IPS-NIHi11 (cell line): Measurements from ENCODE around the gene FDX1.

Experiments used
- DNase-seq: peaks from one replicate; pipeline ENCODE4 v3.0.0; 2012; ENCODE audit warnings: mixed read lengths, low spot score

The FDX1 gene

DNA sequence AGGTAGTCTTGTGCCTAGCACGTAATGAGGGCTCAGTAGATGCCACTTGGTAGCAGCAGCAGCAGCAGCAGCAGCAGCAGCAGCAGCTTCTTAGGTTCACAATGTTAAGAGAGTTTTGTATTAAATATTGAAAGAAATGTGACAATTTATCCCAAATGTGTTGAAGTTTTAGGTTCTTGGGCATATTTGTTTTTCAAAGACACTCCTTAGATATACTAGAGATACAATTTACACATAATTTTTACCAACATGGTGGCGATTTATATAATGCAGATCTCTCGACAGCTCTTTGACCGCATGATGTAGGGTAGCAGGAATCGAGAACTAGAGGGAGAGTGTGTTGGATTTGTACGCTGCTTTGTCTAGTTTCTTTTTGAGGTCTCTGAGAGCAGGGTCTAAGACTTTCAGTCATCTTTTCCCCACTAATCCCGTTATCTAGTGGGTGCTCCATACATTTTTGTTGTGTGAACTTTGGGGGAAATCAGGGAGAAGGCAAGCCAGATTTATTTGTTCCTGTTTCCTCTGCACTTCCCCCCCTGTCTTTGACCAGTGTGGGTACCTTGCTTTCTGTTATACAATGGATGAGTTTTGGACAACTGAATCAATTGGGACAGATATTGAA, 1.4 kb downstream of the FDX1 start:
- DNase-seq: no peak

DNA sequence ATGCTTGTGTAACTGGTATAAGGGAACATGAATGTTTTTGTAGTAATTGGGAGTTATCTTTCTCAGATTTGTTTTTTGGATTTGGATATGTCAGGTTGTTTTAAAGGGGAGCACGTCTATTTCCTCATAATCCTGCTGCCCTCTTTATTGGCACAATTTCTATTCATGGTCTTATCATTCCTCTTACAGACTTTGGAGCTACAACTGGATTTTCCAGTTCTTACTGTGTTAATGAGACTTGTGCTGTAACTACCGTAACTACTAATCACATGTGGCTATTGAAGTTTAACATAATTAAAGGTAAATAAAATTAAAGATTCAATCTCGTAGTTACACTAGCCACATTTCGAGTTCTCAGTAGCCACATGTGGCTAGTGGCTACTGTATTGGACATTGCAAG, 1.9 kb downstream of the FDX1 start:
- DNase-seq: no peak

DNA sequence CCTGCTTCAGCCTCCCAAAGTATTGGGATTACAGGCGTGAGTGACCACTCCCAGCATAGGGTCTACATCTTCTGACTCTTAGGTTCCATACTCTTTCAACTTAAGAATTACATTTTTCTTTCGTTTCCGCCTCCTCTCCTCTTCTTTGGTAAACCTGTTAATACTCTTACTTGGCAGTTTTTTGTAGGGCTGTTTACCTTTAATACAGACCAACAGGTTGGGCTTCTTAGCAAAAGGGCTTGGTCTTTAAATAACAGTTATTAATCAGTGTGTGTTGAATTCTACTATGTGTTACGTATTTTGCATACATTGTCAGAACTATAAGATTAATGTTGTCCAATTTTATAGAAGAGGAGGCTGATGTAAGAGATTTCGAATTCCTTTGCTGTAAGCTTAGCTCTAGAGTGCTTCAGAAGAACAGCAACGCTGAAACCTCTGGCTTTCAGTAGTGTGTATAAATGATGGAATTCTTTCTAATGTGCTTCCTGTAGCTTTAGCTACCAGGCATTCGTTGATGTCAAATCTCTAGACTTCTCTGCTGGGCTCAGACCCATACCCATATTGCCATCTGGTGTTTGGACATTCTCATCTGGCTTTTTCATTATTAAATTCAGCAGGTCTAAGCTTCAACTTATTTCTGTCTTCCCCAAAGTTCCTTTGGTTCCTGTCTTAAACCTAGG, 3.1 kb downstream of the FDX1 start:
- DNase-seq: no peak

DNA sequence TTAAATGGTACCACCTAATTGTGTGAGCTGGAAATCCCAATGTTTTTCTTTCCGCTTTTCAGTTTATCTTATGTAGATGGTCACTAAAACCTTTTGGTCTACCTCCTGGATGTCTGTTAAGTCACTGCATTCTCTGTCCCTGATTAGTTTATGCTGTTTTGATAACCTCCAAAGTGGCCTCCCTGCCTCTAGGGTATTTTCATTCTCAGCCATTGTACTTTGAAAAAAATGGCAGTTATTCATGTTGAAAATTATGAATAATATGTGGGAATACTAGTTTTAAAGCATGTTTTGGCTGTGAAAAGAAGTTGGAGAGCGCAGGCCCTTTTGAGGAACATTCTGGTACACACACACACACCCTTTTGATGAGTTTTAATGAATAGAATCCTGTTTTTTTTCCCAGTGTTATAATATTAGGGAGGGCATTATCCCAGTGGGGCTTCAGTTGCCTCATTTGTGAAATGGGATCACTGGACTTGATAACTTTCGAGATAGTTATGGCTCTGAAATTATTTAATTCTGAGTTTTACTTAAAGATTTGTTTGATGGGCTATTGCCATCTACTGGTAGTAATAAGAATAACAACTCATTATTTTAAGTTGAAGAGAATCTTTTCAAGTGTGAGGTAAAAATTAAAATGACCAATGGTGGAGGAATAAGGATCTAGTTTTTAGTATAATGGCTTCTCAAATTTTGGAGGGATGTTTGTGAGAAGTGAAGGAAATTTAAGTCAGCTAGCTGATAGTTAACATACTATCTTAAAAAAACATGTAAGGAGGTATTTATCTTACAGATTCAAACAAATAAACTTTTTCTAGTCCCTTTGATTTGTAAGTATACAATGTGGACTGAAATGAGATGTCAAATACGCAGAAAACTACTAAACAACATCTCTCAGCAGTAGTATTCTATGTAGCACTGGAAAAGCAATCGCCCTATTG, 3.9 kb downstream of the FDX1 start:
- peak; percentile 20 for DNase-seq

DNA sequence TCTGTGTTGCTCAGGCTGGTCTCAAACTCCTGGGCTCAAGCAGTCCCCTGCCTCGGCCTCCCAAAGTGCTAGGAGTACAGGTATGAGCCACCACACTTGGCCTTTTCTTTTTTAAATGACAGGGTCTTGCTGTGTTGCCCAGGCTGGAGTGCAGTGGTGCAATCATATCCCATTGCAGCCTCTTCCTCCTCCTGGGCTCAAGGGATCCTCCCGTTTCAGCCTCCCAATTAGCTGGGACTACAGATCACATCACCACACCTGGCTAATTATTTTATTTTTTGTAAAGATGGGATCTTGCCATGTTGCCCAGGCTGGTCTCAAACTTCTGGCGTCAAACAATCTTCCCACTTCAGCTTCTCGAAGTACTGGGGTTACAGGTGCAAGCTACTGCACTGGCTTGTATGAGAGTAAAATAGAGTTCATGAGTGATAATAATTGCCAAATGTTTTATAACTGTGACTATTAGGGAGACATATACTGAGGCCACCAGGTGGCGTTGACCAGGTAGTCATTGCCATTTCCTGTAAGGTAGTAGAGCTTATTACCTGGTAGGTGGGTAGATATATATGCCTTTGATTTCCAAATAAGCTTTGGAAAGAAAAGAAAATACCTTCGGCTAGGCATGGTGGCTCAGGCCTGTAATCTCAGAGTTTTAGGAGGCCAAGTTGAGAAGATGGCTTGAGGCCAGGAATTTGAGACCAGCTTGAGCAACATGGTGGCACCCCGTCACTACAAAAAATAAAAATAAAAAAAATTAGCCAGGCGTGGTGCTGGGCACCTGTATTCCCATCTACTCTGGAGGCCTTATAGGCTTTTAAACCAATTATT, 5.4 kb downstream of the FDX1 start:
- peak; percentile 29 for DNase-seq

DNA sequence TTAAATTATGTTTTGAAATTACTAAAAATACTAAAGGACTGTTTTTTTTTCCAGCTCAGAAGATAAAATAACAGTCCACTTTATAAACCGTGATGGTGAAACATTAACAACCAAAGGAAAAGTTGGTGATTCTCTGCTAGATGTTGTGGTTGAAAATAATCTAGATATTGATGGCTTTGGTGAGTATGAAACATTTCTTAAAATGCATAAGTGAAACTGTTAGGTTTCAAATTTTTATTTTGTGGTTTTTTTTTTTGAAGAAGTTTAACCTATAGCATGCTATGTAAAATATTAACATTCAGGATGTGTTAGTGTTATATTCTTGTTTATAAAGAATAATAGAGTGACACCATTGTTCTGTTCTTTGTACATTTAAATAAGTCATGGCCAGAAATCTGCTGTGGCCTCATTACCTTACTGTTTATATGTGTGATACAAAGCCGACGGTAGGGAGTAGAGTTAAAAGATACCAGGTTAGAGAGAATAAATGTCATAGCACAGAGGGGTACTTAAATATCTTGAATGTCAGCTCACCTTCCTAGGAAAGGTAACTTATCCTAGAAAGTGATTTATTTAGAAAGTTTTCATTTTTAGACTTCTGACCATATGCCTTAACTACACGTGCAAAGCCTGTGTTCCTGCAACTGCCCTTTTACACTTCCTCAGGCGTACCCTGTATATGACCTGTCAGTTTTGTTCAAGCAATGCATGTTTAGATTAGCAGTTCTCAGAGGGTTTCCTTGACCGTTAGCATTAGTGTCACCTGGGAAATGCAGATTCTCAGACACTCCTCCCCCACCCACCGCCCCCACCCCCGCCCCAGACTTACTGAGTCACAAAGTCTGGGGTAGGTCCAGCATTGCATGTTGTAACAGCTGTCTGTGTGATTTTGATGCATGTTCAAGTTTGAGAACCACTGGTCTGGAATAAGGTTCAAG, 6.3 kb downstream of the FDX1 start:
- DNase-seq: no peak

DNA sequence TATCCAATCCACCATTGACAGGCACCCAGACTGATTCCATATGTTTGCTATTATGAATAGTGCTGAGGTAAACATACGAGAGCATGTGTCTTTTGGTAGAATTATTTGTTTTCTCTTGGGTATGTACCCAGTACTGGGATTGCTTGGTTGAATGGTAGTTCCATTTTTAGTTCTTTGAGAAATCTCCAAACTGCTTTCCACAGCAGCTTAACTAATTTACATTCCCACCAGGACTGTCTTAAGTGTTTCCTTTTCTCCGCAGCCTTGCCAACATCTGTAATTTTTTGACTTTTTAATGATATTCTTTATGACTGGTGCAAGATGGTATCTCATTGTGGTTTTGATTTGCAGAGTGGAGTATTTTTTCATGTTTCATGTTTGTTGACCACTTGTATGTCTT, 8.3 kb downstream of the FDX1 start:
- DNase-seq: no peak

DNA sequence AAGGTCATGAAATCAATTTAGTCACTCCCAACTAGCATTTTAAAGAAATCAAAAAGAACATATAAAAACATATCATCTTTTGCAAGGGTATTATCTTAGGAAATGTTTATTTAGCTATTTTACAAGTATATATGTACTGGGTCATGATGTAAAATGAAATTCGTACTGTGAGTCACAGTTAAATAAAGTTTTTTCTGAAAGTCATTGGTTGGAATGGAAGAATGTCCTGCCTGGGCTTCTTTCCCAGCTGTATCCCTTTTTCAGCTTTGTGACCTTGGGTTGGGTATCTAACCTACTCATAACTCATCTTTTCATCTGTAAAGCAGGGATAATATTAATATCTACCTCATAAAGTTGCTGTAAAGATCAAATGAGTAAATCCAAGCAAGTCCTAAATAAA, 15.7 kb downstream of the FDX1 start:
- no peak for DNase-seq

DNA sequence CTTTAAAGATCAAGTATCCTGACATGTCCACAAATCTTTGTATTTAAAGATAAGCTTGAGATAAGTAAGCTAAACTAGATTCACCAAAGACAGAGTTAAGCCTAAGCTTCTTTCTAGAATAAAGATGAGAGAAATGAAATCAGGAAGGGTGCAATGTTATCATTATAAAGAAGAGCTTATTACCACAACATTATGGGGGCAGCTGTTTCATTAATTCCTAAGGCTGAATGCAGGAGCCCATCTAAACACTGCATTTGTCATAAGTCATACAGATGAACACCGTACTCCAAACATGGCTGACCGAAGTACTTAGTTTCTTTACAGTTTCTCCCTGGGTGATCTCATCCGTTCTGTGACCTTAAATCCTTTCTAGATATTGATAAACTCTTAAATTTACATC, 16.3 kb downstream of the FDX1 start:
- no peak for DNase-seq

DNA sequence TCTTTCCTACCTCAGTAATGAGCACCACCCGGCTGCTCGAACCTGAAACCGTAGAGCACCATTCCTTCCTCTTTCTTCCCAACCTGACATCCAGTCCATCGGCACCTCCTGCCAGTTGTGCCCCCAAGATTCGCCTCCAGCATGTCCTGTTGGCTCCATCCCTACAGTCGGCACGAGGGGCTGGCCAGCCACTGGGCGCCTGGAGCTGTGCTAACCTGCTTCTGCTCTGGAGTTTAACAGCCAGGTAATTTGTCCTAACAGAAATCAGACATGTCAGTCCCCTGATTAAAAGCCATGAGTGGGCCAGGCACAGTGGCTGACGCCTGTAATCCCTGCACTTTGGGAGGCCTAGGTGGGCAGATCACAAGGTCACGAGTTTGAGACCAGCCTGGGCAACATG, 16.8 kb downstream of the FDX1 start:
- DNase-seq: no peak

DNA sequence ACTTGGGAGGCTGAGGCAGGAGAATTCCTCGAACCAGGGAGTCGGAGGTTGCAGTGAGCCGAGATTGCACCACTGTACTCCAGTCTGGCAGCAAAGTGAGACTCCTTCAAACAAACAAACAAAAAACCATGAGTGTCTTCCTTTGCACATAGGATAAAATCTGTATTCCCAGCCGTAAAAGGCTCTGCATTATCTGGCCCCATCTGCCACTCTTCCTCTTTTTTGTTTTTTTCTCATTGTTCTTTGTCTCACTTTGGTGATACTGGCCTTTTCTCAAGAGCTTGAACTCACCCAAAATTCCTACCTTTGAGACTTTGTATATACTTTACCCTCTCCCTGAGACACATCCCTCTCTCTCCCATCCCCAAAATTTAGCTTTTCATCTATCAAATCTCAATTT, 17.6 kb downstream of the FDX1 start:
- no peak for DNase-seq

DNA sequence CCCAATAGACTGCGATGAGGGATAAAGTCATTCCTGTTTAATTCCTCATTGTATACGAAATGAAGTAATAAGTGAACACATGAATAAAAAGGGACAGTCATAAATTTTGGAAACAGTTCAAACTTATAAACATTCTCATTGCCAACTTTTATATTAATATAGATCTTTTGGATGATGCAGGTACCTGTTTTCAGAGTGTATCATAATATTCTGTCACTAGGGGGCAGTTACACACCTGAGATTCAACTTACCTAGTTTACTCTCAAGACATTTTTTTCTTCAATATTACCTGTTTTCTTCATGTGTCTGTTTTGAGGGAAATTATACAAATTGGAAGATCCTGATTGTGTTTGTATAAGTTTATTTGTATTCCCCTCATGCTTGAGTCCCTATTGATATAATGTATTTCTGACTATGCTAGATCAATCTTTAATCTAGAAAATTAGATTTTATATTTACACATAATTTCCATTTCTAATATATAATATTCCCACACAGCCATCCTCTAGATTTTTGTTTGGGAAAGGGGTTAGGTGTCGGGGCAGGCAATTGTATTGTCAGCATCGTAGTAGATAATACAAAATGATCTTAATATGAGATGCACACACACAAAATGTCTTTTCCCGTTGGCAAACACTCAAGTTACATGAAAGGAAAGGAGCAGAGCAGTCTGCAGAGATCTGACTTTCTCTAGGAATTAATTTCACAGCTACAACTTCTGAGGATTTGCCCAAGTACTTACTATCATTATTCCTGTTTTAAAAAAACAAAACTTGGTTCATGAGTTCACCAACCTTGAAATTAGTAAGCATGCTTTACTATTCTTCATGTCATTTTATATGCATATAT, 18.4 kb downstream of the FDX1 start:
- DNase-seq: peak; percentile 22

DNA sequence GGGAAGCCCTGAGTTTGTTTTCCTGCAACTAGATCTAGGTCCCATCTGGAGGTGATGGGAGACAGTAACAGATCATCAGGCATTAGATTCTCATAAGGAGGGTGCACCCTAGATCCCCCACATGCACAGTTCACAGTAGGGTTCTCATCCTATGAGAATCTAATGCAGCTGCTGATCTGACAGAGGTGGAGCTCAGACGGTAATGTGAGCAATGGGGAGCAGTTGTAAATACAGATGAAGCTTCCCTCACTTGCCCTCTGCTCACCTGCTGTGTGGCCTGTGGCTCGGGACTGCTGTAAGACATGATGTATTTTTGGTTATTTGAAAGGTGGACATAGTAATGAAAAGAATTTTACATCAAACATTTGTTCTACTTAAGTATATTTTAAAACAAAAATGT, 20.5 kb downstream of the FDX1 start:
- no peak for DNase-seq

DNA sequence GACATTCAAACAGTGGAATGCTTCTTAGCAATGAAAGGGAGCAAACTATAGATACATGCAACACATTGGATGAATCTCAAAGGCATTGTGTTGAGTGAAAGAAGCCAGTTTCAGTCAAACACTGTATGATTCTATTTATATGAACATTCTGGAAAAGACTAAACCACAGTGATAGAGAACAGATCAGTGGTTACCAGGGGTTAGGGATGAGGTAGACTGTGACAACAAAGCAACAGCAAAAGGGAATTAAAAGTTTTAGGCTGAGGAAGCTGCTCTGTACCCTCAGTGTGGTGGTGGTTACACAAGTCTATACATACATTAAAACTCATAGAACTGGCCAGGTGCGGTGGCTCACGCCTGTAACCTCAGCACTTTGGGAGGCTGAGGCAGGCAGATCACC, 23.0 kb downstream of the FDX1 start:
- DNase-seq: no peak

DNA sequence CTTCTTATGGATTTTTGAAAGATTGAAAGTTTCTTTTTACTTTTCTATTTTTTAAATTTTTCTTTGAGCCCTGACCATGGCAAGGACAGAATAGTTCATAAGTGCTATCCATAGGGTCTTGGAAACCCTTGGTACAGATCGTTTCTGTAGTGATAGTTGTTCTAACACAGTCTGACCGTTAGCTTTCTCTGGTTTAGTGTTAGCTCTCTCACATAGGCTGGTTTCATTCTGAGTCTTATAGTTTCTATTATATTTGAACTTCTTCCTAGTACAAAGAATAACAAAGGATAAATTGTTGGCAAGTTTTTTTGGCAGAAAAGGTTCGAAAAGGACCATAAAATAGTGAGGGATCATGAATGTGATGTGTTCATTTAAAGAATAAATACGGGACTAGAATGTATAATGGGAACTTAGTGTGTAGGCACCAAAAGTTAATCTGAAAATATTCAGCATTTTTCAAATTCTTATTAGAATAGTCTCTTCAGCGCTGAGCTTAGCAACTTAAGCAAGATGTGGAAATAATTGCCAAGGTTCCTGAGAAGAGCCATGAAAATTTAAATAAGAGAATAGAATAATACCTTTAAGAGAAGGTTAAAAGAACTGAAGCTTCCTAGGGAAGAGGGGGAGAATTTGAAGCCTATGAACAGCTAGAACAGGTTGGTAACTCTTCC, 24.1 kb downstream of the FDX1 start:
- DNase-seq: no peak

DNA sequence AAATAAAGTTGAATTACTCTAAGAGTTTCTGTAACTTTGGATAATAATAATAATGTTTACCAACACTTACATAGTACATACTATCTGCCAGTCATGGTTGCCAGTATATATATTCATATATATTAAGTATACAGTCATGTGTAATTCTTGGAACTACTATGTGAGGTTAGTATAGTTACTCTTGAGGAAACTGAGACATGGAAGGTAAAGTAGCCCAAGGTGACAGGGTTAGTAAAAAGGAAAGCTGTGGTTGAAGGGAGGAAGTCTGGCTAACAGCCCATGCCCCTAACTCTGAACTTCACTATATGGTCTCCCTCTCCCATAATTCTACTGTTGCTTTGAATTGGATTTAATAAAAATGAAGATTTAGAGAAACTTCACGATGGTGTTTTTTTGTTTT, 24.9 kb downstream of the FDX1 start:
- no peak for DNase-seq

DNA sequence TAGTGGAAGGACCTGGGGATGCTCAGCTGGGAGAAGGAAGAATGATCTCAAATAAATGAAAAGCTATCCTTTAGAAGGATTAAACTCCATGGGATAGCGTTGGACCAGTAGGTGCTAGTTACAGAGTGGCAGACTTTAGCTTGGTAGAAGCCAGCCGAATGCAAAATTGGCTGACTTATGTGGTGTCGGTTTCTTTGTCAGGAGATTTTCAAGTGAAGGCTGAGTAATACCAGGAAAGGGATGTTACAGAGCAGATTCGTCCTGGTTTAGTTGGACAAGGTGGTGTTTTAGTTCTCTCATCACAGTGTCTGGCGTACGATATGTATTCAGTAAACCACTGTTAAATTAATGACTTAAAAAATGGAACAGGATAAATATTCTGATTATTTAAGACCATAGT, 26.0 kb downstream of the FDX1 start:
- no peak for DNase-seq

DNA sequence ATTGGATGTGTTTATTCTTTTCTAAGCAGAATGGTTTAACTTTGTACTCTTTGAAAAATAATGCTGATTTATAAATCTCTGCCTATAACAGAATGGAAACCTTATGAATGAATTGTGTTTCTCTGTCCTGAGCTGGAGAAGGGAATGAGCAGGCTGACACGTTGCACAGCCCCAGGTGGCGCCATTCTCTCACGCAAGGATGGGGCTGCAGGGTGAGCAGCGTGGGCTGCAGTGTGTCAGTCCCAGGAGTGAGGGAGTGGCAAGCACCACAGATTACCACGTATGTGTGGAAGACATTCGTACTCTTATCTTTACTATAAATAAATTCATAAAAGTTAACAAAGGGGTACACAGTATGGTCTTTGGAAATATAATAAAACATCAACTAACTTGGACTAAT, 33.4 kb downstream of the FDX1 start:
- DNase-seq: peak; percentile 17

DNA sequence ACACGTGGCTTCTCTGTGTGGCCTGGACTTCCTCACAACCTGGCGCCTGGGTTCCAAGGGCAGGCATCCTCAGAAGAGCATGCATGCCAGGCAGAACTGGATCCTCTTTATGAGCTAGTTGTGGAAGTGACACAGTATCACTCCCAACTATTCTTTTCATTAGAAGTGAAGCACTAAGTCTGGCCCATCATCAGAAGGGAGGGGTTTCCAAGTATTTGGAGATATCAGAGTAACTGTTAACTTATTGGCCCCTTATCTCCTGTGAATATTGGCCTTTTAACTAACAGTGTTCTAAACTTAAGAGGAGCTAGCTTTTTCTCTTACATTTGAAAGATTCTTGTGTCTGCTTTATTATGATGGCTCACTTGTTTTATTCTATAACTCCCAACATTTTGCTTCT, 35.5 kb downstream of the FDX1 start:
- DNase-seq: no peak

DNA sequence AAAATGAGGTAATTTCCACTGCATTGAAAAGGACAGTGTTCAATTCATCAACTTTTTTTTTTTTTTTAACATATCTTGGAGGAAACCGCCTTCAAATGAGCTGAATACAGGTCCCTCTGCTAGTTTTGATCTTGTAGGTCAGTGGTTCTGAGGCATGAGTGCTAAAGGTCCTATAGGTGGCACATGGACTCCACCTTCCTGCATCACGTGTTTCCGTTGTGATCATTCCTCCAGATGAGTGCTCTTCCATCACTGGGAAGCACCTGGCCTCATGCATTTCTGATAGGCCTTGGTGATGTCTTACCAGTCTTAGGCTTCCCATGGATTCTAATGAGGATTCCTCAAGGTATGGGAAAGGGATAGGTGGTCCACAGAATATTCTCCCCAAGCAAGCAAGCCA, 37.8 kb downstream of the FDX1 start:
- no peak for DNase-seq
